Putamen (tissue), 1 donor: ENCODE results near the gene VHLL.

ENCODE experiments used
- DNase-seq: peaks from one replicate; pipeline ENCODE4 v3.0.0-alpha.2; 2016; ENCODE audit warnings: low spot score

Gene VHLL

GRCh38 chr1:156291226-156292061, 7.7 kb downstream of the VHLL start:
- DNase-seq = peak; percentile 82

GRCh38 chr1:156289857-156290256, 9.2 kb downstream of the VHLL start:
- no peak for DNase-seq

- DNase-seq = no peak
Measured at GRCh38 chr1:156286061-156286460, 13.0 kb downstream of the VHLL start.

GRCh38 chr1:156285437-156285836, 13.7 kb downstream of the VHLL start:
- DNase-seq = no peak

GRCh38 chr1:156284757-156285156, 14.3 kb downstream of the VHLL start:
- DNase-seq = no peak

DNA sequence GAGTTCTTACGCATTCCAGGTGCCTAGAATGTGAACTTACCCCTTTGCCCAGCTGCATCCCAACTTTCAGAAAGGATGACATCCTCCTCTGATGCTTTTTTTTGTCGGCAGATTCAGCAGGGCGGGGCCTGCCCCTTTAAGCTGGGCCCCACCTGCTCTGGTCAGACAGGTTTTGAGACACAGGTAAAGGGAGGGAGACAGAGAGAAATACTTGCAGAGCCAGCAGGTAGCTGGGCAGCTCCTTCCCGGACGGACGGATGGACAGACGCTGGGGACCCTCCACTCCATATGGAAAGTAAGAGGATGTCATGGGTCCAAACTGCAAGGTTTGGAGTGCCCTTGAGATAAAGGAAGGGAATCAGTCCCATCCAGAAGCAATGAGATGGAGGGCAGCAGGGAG, 15.0 kb downstream of the VHLL start, which contains the start of gene TMEM79:
TSS of gene TMEM79 (plus strand) at position 214 of the 400 bp plus-strand sequence. CDS start 902 bp downstream, outside the sequence.
- DNase-seq = no peak

- no peak for DNase-seq
Measured at GRCh38 chr1:156283521-156283920, 15.6 kb downstream of the VHLL start.

DNA sequence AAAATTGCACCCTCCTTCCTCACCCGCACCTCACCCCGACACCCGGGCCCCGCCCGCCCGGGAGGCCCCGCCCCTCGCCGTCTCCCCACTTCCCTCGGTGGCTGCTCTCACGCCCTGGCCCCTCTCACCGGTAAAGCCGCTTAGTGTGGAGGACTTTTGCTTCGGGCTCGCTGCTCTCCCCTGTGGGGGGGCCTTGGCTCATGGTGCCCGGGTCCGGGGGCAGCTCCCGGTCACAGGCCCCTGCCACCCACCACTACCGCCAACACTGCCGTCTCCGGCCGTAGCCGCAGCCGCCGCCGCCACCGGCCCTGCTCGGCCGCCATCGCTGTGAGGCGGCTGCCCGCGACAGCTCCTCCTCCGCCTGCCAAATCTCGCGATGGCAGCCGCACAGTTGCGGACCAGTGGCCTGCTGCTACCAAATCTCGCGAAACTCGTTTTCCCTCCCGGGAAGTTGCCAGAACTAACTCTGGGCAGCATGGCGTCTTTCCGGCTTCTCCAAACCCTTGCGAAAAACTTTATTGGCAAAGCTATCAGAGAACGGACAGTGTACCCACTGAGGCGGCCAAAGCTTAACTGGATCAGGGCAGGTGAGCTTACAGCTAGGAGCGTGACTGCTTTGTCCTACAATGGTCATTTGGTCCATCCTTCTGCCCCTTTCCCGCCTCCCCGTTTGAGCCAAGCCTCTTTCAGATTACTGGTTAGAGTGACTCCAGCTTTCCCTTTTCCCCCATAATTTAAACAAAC, 16.5 kb downstream of the VHLL start, which contains the start of gene SMG5:
TSS of gene SMG5 (minus strand) at position 347 of the 744 bp plus-strand sequence. CDS start at position 202, 145 bp downstream.
- DNase-seq = peak; percentile 97

GRCh38 chr1:156281693-156282478, 17.2 kb downstream of the VHLL start:
- DNase-seq = peak; percentile 40

- DNase-seq = no peak
Measured at GRCh38 chr1:156281281-156281680, 17.8 kb downstream of the VHLL start.

DNA sequence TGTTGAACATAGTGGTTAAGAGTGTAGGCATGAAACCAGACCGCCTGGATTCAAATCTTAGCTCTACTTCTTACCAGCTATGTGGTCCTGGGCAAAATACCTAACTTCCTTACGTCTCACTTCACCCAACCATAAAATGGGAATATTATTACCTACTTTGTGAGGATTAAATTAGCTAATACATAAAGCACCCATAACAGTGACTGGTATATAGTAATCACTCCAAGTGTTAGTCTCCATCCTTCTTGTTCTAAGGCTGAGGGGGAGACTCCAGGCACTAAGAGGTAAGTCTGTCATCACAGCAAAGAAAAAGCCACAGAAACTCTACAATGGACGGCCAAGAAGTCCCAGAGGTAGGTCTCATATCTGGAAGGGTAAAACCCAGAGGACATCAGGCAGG, 19.3 kb downstream of the VHLL start:
- DNase-seq = no peak

- no peak for DNase-seq
Measured at GRCh38 chr1:156276966-156277381, 22.1 kb downstream of the VHLL start.

DNA sequence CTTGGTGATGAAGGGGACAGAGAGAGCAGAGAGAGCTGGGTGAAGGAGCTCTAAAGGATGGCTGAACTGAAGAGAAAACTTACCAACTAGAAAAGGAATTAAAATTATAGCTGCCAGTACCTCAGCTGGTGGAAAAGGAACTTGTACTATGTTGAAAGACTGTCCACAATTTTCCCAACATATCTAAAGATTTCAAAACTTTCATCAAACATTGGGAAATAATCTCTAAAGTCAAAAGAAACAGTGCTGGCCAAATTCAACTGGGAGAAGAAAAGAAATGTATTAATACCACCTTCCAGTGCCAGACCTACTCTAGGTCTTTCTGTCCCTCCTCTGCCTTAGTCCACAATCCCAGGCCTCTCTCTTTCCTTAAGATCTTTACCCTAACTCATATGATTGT, 22.6 kb downstream of the VHLL start:
- no peak for DNase-seq

DNA sequence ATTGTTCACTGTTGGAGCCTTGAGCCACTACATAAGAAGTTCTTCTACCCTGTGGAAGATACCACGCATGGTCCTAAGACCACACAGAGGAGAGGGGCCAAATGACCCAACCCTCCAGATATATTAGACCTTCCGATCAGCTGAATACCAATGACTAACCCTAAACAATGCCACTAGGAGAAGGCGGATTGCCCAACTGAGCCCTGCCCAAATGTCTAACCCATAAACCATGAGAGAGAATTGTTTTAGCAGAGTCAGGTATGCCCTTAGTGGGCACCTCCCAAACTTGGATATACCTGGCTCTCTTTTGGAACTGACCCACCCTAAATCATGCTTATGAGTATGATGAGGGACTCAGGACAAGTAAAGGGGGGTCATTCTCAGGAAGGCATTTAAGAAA, 28.8 kb downstream of the VHLL start:
- no peak for DNase-seq

DNA sequence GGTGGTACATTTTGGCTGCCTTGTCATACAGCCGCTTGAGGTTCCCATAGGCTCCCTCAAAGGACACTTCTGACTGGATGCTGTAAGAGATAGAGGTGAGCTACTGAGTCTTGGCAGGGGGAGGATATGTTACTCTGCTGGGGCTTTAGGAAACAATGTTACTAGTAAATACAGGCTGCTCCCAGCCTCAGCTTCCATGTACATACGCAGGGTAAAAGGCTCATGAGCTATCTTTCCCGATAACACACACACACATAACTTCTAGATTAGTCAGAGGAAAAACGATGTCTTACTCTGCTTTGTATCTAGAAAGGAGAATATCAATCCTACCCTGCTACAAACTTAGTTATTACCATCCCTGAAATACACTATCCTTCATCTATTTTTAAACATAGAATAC, 30.8 kb downstream of the VHLL start:
- no peak for DNase-seq

- no peak for DNase-seq
Measured at GRCh38 chr1:156266051-156266450, 33.1 kb downstream of the VHLL start.

- DNase-seq = no peak
Measured at GRCh38 chr1:156263288-156263655, 35.8 kb downstream of the VHLL start.

- no peak for DNase-seq
Measured at GRCh38 chr1:156262461-156263287, 36.4 kb downstream of the VHLL start.

DNA sequence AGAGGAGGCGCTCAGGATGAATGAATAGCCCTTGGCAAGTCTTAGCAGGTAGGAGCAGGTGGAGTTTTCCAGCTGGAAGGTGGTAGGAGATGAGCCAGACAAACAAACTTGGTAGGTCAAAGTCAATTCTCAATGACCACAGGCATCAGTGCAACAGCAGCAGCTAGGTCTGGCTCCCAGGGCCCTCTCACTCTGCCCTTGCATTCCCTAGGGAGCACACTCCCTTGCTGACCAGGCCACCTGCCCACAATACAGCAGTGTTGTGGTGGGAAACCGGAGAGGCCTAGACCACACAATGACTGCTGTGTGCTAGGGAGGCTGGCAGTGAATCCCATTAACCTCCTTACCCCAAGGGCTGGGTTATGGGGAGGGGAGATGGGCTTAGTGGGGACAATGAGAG, 38.2 kb downstream of the VHLL start:
- peak; percentile 76 for DNase-seq

- peak; percentile 64 for DNase-seq
Measured at GRCh38 chr1:156259805-156260204, 39.3 kb downstream of the VHLL start.

- DNase-seq = no peak
Measured at GRCh38 chr1:156258859-156259258, 40.2 kb downstream of the VHLL start.
